Thoracic aorta (tissue), 2 donors: ENCODE results near the gene CDH18. TPM values are rescaled to one million over a fixed set of nuclear protein-coding genes. Genes with fewer than 3 reads are reported as not detected.

Source experiments
- ATAC-seq: fragments of 150-250 bp; one replicate; pipeline ENCODE4 v1.8.0; 2017; ENCODE audit warnings: low read depth; ENCODE audit not compliant: insufficient number of reproducible peaks, low FRiP score
- DNase-seq: peaks from one replicate; pipeline ENCODE4 v3.0.0-alpha.2; 2020; ENCODE audit warnings: low spot score
- H3K27ac ChIP-seq, 2 donors: fragments of 200-600 bp; sonication (generic); 1 replicate in 1 of 2; 2 replicates in 1 of 2; pipeline ENCODE4 v1.5.1; 2016; ENCODE audit warnings: mild to moderate bottlenecking in 2 of 2, moderate library complexity in 2 of 2
- H3K27me3 ChIP-seq: fragments of 200-600 bp; sonication (generic); replicated peaks from 2 replicates; pipeline ENCODE4 v1.6.0; 2016; ENCODE audit warnings: mild to moderate bottlenecking; ENCODE audit not compliant: insufficient read depth
- H3K36me3 ChIP-seq: fragments of 200-600 bp; sonication (generic); one replicate; pipeline ENCODE4 v1.5.1; 2016
- H3K4me1 ChIP-seq, 2 donors: fragments of 200-600 bp; sonication (generic); 1 replicate in 1 of 2; 2 replicates in 1 of 2; pipeline versions ENCODE4 v1.5.1 to v1.6.0; 2016; ENCODE audit warnings: low read depth in 2 of 2, mild to moderate bottlenecking in 1 of 2; ENCODE audit not compliant: control insufficient read depth in 1 of 2
- H3K4me3 ChIP-seq: fragments of 200-600 bp; sonication (generic); 2 replicates; pipeline ENCODE4 v1.5.1; 2016; ENCODE audit warnings: mild to moderate bottlenecking
- H3K9me3 ChIP-seq: fragments of 200-600 bp; sonication (generic); 2 replicates; pipeline ENCODE4 v1.5.1; 2016
- total RNA-seq, 2 donors: library from RNA; depleted of rRNA; stranded (reverse); fragments of >200 nt; gene quantifications; one replicate each; pipeline versions ENCODE4 v1.1.0 to v1.2.3, GENCODE V29; 2016
- TF ChIP-seq, protein P1 (sequence below): fragments of 200-600 bp; sonication (generic); IDR thresholded peaks from one replicate; pipeline ENCODE4 v1.5.1; 2019; ENCODE audit warnings: antibody characterized with exemption

CDH18 gene
- total RNA-seq, 2 donors from 2014 or later = not detected

DNA sequence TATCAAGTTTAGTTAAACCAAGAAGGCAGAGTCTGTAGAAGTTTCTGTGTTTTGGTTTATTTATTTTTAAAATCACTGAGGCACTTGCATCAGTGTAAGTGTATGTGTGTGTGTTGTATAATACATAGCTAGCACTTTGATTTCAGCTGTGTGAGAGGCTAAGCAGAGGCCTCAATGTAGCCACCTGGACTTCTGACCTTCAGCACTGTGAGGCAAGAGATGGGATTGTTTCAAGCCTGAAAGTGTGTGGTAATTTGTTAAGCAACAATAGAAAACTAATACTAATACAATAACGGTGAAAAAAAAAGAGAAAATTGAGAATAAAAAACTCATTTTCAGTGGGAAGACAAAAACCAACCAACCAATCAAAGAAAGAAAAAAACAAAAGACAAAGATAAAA lies 327.3 kb downstream of the CDH18 start:
- Histone ChIP-seq H3K36me3 (no peaks in the 10 kb centered on the region), H3K27ac (no peak overlapping the region), H3K4me1 (no peaks in the 10 kb centered on the region), H3K9me3 (no peaks in the 10 kb centered on the region), H3K27me3 (no peaks in the 10 kb centered on the region), H3K4me3 (no peak overlapping the region)
- TF ChIP-seq, protein P1, sequence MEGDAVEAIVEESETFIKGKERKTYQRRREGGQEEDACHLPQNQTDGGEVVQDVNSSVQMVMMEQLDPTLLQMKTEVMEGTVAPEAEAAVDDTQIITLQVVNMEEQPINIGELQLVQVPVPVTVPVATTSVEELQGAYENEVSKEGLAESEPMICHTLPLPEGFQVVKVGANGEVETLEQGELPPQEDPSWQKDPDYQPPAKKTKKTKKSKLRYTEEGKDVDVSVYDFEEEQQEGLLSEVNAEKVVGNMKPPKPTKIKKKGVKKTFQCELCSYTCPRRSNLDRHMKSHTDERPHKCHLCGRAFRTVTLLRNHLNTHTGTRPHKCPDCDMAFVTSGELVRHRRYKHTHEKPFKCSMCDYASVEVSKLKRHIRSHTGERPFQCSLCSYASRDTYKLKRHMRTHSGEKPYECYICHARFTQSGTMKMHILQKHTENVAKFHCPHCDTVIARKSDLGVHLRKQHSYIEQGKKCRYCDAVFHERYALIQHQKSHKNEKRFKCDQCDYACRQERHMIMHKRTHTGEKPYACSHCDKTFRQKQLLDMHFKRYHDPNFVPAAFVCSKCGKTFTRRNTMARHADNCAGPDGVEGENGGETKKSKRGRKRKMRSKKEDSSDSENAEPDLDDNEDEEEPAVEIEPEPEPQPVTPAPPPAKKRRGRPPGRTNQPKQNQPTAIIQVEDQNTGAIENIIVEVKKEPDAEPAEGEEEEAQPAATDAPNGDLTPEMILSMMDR = no peak
- no peak for ATAC-seq
- no peak for DNase-seq

DNA sequence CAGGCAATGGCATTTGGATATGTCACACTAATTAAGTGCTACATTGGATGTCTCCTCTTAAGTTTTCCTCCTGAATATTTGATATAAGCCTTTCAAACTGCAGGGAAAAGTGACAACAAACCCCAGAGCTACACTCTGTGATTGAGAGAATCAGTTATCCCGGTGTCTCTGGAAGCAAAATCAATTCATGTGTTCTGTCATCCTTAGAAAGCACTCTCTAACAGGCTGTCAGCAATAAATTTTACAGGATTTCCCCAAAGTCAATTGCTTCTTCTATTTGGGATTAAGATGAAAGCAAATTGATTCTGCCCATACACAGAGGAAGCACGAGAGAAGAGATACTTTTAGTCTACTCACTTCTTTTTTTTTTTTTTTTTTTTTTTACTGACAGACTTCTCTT lies 332.4 kb downstream of the CDH18 start:
- no peak overlapping the region for H3K4me3 ChIP-seq
- ATAC-seq = no peak
- TF ChIP-seq, protein P1 = no peak
- H3K9me3 ChIP-seq = no peaks in the 10 kb centered on the region
- no peak overlapping the region for H3K27ac ChIP-seq
- no peaks in the 10 kb centered on the region for H3K4me1 ChIP-seq
- no peaks in the 10 kb centered on the region for H3K27me3 ChIP-seq
- no peak for DNase-seq
- H3K36me3 ChIP-seq = no peaks in the 10 kb centered on the region

DNA sequence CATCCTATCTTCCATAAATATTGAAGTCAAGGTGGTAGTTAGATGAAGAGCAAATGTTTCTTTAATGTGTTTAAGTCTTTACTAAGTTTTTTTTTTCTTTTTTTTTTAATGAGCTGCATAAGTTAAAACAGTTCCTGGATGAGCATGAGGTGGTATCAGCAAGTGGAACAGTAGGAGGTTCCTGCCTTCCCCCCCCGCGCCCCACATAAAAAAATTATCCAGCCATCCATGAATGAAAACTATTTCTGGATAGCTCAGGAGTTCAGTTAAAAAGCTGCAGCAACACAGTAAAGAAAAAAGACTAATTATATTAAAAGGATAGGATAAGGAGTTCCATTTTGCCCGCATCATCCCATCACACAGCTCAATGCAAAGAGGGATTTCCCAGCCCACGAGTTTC lies 349.5 kb downstream of the CDH18 start:
- no peak overlapping the region for H3K27ac ChIP-seq
- TF ChIP-seq, protein P1 = no peak
- H3K9me3 ChIP-seq = no peaks in the 10 kb centered on the region
- no peaks in the 10 kb centered on the region for H3K27me3 ChIP-seq
- ATAC-seq (no peak), DNase-seq (no peak)
- H3K4me1 ChIP-seq = no peaks in the 10 kb centered on the region
- no peaks in the 10 kb centered on the region for H3K36me3 ChIP-seq
- no peak overlapping the region for H3K4me3 ChIP-seq

DNA sequence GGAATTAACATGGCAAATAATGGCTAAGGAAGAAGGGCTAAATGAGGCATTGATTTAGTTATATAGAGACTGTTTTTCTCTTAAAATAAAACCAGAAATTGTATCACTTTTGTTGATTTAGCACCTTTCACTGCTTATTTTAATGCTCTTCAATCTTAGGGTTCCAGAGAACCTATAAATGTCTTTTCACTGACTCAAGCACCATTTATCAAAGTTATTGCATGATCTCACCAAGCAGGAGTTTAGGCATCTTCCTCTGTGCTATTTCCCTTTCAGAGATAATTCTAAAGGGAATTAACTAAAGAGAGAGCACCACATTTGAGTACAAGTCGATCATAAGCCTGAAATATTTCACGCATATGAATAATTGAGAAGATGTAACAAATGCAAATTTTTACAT lies 357.1 kb downstream of the CDH18 start:
- no peak for DNase-seq
- Histone ChIP-seq H3K36me3 (no peaks in the 10 kb centered on the region), H3K27me3 (no peaks in the 10 kb centered on the region), H3K27ac (no peak overlapping the region), H3K4me3 (no peak overlapping the region), H3K9me3 (no peaks in the 10 kb centered on the region), H3K4me1 (no peaks in the 10 kb centered on the region)
- TF ChIP-seq, protein P1 = no peak
- no peak for ATAC-seq

DNA sequence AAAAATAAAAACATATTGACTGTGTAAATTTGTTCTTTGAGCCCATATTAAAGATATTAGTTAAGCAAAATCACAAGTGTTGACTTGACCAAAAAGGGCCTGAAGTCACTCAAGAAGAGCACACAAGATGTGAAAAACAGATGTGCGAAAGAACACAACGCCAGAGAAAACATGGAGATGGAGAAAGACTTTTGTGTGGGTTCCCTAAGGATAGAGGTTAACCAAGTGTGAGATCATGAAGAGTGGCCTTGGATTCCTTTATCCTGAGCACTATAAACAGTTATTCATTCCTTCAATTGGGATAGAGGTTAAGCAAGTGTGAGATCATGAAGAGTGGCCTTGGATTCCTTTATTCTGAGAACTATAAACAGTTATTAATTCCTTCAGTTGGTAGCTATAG lies 361.8 kb downstream of the CDH18 start:
- TF ChIP-seq, protein P1 = no peak
- Histone ChIP-seq H3K4me1 (no peaks in the 10 kb centered on the region), H3K36me3 (no peaks in the 10 kb centered on the region), H3K27ac (no peak overlapping the region), H3K27me3 (no peaks in the 10 kb centered on the region), H3K9me3 (no peaks in the 10 kb centered on the region), H3K4me3 (no peak overlapping the region)
- DNase-seq (no peak), ATAC-seq (no peak)
